ENCODE measurements around the gene DGCR6L. TPM values are rescaled to one million over a fixed set of nuclear protein-coding genes. Genes with fewer than 3 reads are reported as not detected.
"Not testable (repeated sequence)": the region's sequence is repeated elsewhere in the genome, so short reads cannot be mapped to it uniquely, and the experiment has no call there.

Gene DGCR6L
- total RNA-seq, 1 experiment from 2014 or later: 32.7 TPM

- no peak overlapping the region for H2AFZ ChIP-seq (ENCODE audit: low read length)
- H3K9me3 ChIP-seq (ENCODE audit: low read length): no peaks in the 10 kb centered on the region
- no peak overlapping the region for H3K4me3 ChIP-seq (ENCODE audit: low read length)
Measured at GRCh38 chr22:20267441-20268278, 52.2 kb downstream of the DGCR6L start.

GRCh38 chr22:20266667-20267440 is 53.0 kb downstream of the DGCR6L start:
- H3K36me3 ChIP-seq (ENCODE audit: insufficient read depth, low read length); H3K79me2 ChIP-seq (ENCODE audit: low read length); H3K9me3 ChIP-seq (ENCODE audit: low read length); H3K27ac ChIP-seq (ENCODE audit: low read length); DNase-seq; H3K4me2 ChIP-seq (ENCODE audit: low read depth, low read length, poor library complexity, severe bottlenecking); H3K9me2 ChIP-seq (replicated peaks; ENCODE audit: insufficient read depth, low read length); H3K4me3 ChIP-seq (ENCODE audit: low read length); H3K27me3 ChIP-seq (ENCODE audit: low read length); H4K20me1 ChIP-seq (ENCODE audit: insufficient read depth, low read depth, low read length); H2AFZ ChIP-seq (ENCODE audit: low read length); H3K9ac ChIP-seq (ENCODE audit: low read length): not testable (repeated sequence)
- H3K4me1 ChIP-seq (ENCODE audit: low read length): peaks cover 30% of the 10 kb centered on the region

More at GRCh38 chr22:20267441-20268278, 52.2 kb downstream of the DGCR6L start:
- Histone ChIP-seq H3K27me3 (ENCODE audit: low read length) (no peaks in the 10 kb centered on the region), H3K27ac (ENCODE audit: low read length) (no peak overlapping the region), H3K9ac (ENCODE audit: low read length) (no peak overlapping the region), H3K36me3 (ENCODE audit: insufficient read depth, low read length) (no peaks in the 10 kb centered on the region), H3K4me1 (ENCODE audit: low read length) (peaks cover 29% of the 10 kb centered on the region), H3K79me2 (ENCODE audit: low read length) (no peaks in the 10 kb centered on the region), H3K9me2 (replicated peaks; ENCODE audit: insufficient read depth, low read length) (no peaks in the 10 kb centered on the region), H3K4me2 (ENCODE audit: low read depth, low read length, poor library complexity, severe bottlenecking) (no peak overlapping the region), H4K20me1 (ENCODE audit: insufficient read depth, low read depth, low read length) (no peaks in the 10 kb centered on the region)
- DNase-seq: no peak

- not testable (repeated sequence) for H3K27me3 ChIP-seq (ENCODE audit: low read length); H3K4me3 ChIP-seq (ENCODE audit: low read length); H3K9me2 ChIP-seq (replicated peaks; ENCODE audit: insufficient read depth, low read length); DNase-seq; H3K9me3 ChIP-seq (ENCODE audit: low read length); H3K27ac ChIP-seq (ENCODE audit: low read length); H3K9ac ChIP-seq (ENCODE audit: low read length); H2AFZ ChIP-seq (ENCODE audit: low read length); H3K79me2 ChIP-seq (ENCODE audit: low read length); H3K36me3 ChIP-seq (ENCODE audit: insufficient read depth, low read length); H3K4me2 ChIP-seq (ENCODE audit: low read depth, low read length, poor library complexity, severe bottlenecking); H4K20me1 ChIP-seq (ENCODE audit: insufficient read depth, low read depth, low read length)
- H3K4me1 ChIP-seq (ENCODE audit: low read length): peaks cover 30% of the 10 kb centered on the region
Measured at GRCh38 chr22:20265772-20266666, 53.8 kb downstream of the DGCR6L start.

- Histone ChIP-seq H3K4me3 (ENCODE audit: low read length) (peak overlapping the region; percentile 32), H3K9me2 (replicated peaks; ENCODE audit: insufficient read depth, low read length) (no peaks in the 10 kb centered on the region), H3K27me3 (ENCODE audit: low read length) (no peaks in the 10 kb centered on the region), H2AFZ (ENCODE audit: low read length) (no peak overlapping the region), H3K9me3 (ENCODE audit: low read length) (no peaks in the 10 kb centered on the region), H3K4me1 (ENCODE audit: low read length) (peaks cover 30% of the 10 kb centered on the region), H4K20me1 (ENCODE audit: insufficient read depth, low read depth, low read length) (no peaks in the 10 kb centered on the region), H3K4me2 (ENCODE audit: low read depth, low read length, poor library complexity, severe bottlenecking) (peak overlapping the region; percentile 54), H3K79me2 (ENCODE audit: low read length) (no peaks in the 10 kb centered on the region), H3K9ac (ENCODE audit: low read length) (0 out of 2 replicates have a peak overlapping the region, but pooled peaks have one; percentile 6), H3K27ac (ENCODE audit: low read length) (no peak overlapping the region), H3K36me3 (ENCODE audit: insufficient read depth, low read length) (no peaks in the 10 kb centered on the region)
- DNase-seq: peak; percentile 47
Measured at GRCh38 chr22:20264614-20265452, 55.0 kb downstream of the DGCR6L start.

Other genes with a start within 250 kb of the DGCR6L start
- 16.4 and 26.6 TPM in 2 replicates for gene DGCR8, start 239.8 kb downstream of the DGCR6L start, total RNA-seq (2014; rRNA removed; shearing (Covaris generic); ENCODE audit: low replicate concordance)
- 133 and 205 TPM in 2 replicates for gene RANBP1, start 204.0 kb downstream of the DGCR6L start, total RNA-seq (2014; rRNA removed; shearing (Covaris generic); ENCODE audit: low replicate concordance)
- 54.8 and 130 TPM in 2 replicates for gene TRMT2A, start 202.8 kb downstream of the DGCR6L start, total RNA-seq (2014; rRNA removed; shearing (Covaris generic); ENCODE audit: low replicate concordance)
- gene ZDHHC8, start 188.3 kb downstream of the DGCR6L start, total RNA-seq (2014; rRNA removed; shearing (Covaris generic); ENCODE audit: low replicate concordance): 8.9 and 11.5 TPM in 2 replicates
- not detected in 2 replicates for gene CCDC188, start 169.0 kb downstream of the DGCR6L start, total RNA-seq (2014; rRNA removed; shearing (Covaris generic); ENCODE audit: low replicate concordance)
- 0.29 and 0.30 TPM in 2 replicates for gene RTN4R, start 51.7 kb downstream of the DGCR6L start, total RNA-seq (2014; rRNA removed; shearing (Covaris generic); ENCODE audit: low replicate concordance)
- gene ZNF74, start 74.1 kb upstream of the DGCR6L start, total RNA-seq (2014; rRNA removed; shearing (Covaris generic); ENCODE audit: low replicate concordance): not detected in 2 replicates
- 0.67 and 2.2 TPM in 2 replicates for gene SCARF2, start 117.8 kb upstream of the DGCR6L start, total RNA-seq (2014; rRNA removed; shearing (Covaris generic); ENCODE audit: low replicate concordance)
- 9.7 and 23.7 TPM in 2 replicates for gene KLHL22, start 175.7 kb upstream of the DGCR6L start, total RNA-seq (2014; rRNA removed; shearing (Covaris generic); ENCODE audit: low replicate concordance)
- 36.9 and 70.3 TPM in 2 replicates for gene MED15, start 187.6 kb upstream of the DGCR6L start, total RNA-seq (2014; rRNA removed; shearing (Covaris generic); ENCODE audit: low replicate concordance)